Stimulated activated CD4-positive, alpha-beta T cell treated with anti-CD3 and anti-CD28 coated beads, Interleukin-2, amount 100 ng/mL, for 48 hours (primary cell): ENCODE data around the gene RNASE12.
"Not testable (repeated sequence)": the region's sequence is repeated elsewhere in the genome, so short reads cannot be mapped to it uniquely, and the experiment has no call there.

ENCODE experiments used
- DNase-seq, 2 donors: peaks; one replicate each; pipeline ENCODE4 v3.0.0-alpha.2; 2020

Gene RNASE12

GRCh38 chr14:20613094-20614037, 22.2 kb upstream of the RNASE12 start:
- DNase-seq = peak; percentile 78 to 82

DNA sequence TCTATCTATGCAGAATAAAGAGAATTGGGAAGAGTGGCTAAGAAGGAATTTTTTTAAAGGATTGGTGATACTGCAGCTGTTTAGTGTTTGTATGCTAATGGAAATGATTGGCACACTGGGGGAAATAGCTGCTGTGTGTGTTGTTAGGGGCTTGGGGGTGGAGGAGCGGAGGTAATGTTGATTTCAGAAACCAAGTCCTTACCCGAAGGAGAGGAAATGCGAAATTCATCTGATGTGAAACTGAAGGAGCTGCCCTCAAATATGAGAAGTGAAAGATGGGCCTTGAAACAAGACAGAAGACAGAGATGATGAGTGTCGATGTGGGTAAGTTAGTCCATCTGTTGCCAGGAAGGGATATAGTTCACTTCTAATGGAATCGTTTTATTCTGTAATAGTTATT, 21.2 kb upstream of the RNASE12 start:
- no peak for DNase-seq

DNA sequence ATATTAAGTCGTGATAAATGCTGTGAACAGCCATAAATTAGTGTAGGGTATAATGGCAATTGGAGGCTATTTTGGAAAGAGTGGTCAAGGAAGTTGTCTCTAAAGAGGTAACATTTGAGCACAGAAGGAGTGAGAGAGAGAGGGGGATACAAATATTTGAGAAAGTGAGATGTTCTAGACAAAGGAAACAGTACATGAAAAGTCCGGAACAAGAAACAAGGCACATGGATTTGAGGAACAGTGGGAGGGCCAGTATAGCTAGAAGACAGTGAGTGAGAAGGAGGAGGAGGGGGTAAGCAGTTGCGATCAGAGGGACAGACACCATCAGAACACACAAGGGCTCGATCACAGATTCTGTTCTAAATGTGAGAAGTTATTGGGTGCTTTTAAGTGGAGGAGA, 20.1 kb upstream of the RNASE12 start:
- no peak for DNase-seq

DNA sequence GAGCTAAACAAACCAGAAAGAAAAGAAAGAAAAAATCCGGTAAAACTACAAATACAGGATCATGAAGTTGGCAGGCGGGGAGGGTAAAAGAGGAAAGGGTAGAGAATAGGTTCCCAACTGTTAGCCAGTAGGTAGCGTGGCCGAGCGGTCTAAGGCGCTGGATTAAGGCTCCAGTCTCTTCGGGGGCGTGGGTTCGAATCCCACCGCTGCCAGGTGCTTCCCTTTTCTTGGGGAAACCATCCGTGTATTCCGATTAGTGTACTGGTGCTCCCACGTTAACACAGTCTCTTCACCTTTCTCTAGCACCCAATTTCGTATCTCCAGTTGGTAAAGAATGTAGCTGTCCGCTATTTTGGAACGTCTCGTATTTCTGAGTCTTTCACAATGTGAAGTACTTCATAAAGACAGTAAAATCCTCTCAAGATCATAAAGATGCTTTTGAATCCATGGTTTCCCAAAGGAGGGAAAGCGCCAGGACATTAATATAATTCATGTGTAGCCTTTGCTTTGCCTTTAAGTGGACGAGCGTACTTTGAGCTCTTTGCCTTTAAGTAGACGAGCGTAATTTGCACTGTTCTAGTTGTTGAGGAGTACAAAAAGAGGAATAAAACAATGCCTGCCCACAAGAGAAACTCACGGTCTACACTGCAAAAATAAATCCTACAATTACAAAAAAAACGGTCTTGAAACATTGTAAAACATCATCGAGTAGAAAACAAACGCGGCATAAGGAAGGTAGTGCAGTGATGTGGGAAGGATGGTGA, 19.0 kb upstream of the RNASE12 start:
- DNase-seq = peak; percentile 80 to 83

GRCh38 chr14:20609215-20610001, 18.2 kb upstream of the RNASE12 start:
- peak; percentile 69 to 72 for DNase-seq

- DNase-seq = no peak
These were observed 17.4 kb upstream of the RNASE12 start for GRCh38 chr14:20608383-20609110.

DNA sequence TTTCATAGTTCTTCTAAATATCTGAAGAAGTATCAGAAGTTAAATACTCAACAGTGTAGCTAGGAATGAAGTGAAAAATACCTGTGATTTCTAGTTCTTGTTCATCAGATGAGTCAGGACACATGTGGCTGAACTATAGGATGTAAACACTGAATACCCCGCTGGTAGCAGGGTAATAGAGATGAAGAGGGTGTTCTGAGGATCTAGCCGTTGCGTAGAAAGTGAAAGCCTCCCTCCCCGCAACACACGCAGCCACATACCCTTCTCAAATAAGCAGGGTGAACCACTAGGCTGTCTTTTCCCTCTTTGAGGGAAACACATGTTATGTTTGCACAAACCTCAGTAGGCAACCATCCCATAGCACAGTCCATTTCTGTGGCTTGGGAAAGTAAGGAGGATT, 16.4 kb upstream of the RNASE12 start:
- no peak for DNase-seq

DNA sequence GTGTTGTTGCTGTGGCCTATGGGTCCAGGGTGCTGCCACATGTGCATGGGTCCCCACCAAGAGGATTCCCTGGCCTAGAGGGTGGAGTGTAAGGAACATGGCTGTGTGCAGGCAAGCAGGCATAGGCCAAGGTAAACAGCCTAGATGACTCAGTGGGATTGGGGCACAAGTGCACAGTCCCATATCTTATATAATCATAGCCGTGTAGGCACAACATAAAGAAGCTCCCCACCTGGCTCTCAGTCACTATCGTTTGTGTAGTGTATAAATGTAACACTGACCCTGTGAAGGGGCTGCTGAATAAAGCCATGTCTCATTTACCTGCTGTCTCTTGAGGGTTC, 15.7 kb upstream of the RNASE12 start:
- no peak for DNase-seq

- no peak for DNase-seq
These were observed 15.2 kb upstream of the RNASE12 start for GRCh38 chr14:20606190-20606901.

- DNase-seq = no peak
These were observed 12.9 kb upstream of the RNASE12 start for GRCh38 chr14:20603813-20604690.

GRCh38 chr14:20602583-20602982, 11.4 kb upstream of the RNASE12 start:
- no peak for DNase-seq

DNA sequence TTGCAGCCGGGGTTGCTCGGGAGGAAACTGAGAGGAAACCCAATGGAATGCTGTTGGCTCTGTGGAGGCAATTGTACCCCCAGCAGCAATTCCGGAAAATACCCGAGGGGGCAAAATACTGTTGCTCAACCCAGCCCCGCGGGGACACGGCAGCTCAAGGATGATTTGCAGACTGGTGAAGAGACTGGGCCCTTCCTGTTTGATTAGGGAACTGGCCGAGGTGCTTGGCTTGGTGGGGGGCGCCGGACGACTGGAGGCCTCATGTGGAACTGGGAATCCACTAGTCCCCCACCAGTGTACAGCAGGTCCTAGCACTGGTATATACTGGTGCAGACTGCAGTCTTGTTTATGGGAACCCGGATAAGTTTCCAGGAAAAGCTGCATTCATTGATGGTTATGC, 10.3 kb upstream of the RNASE12 start:
- no peak for DNase-seq

DNA sequence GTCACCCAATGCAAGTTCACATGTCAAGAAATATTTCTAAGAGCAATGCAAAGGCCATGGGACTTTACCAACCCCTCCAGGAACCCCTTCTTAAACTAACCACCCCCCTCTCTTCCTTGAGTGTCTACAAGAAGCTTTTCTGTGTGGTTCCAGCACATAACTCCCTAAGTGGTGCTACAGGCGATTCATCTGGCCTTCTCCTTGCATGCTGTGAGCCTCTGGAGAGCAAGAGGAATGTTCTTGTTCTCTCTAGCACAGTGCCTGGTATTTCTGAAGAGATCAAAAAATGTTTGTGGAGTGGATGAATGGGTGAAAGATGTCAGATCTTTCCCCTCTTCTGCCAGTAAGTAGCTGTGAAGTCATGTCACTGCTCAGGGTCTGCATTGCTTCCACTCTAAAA, 5.9 kb upstream of the RNASE12 start:
- DNase-seq = no peak

DNA sequence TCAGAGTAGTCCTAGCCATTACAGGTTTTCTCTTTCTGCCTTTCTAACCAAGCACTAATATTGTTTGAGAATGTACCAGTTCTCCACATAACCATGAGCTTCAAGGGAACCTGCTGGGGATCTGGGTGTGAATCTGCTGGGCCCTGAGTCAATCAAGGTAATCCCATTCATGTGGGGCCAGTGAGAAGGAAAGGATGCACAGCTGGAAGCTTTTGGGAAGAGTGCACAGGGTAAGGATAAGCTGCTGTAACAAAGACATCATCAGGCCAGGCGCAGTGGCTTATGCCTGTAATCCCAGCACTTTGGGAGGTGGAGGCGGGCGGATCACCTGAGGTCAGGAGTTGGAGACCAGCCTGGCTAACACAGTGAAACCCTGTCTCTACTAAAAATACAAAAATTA, 4.5 kb upstream of the RNASE12 start:
- not testable (repeated sequence) for DNase-seq

DNA sequence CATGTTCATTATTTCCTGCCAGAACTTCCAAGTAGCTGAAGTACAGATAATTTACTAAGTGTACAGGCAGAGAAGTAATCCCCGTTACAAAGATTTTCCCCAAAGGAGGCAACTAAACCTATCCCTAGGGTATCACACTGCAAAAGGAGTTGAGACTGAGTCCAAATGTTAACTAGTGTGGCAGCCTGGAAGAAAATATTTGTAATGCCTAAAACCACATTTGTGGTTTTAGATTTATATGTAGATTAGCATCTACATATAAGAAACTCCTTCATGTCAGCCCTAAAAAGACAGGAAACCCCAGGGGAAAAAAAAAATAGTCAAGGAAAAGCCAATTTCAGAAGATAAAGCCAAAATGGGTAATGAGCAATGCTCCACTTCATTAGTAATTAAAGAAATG, 1.4 kb upstream of the RNASE12 start:
- no peak for DNase-seq

DNA sequence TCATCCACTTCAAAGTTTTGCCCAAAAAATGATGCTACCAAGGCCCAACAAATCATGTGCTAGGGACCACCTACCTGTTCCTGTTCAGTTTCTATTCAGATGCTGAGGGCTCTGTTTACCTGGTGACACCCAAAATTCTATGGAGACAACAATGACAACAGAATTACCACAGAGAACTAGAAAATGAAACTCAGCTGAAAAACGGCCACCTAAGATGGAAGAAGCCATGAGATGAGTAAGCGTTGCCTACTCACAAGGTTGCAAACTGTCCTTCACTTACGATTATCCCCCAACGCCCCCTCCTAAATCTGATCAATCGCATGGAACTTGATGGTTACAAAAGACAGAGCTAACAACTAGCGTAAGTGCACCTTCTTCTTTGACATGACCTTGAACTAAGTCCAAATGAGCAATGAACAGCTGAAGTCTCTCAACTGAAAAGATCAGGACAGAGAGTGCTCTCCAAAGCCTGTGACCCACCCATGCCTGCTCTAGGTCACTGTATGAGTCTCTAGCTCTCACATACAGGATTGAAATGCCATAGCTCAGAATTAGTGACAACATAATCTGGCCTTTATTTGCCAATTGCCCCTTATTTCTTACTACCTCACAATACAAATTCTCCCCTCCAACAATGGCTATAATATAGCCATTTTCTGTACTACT, 3.6 kb downstream of the RNASE12 start, which contains the start of gene RNASE11:
Gene RNASE11, minus strand, starts transcription at position 513 of the 666 bp plus-strand sequence.
- DNase-seq = no peak

DNA sequence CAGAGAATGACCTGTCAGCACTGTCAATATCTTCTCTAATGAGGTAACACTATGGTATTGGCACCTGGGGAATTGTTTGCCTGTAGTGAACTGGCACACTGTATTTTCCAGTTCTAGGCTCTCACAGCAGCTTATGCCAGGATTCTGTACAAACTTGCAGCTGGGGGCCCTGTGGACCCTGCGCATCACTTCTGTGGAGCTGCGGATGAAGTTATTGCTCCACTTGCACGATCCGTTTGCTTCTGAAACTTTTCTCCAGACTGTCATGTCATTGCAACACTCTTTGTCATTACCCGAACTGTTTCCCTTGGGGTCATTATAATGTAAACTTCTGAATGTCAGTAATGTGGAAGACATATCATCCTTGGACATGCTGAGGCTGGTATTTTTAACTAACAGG, 7.3 kb downstream of the RNASE12 start:
- no peak for DNase-seq

DNA sequence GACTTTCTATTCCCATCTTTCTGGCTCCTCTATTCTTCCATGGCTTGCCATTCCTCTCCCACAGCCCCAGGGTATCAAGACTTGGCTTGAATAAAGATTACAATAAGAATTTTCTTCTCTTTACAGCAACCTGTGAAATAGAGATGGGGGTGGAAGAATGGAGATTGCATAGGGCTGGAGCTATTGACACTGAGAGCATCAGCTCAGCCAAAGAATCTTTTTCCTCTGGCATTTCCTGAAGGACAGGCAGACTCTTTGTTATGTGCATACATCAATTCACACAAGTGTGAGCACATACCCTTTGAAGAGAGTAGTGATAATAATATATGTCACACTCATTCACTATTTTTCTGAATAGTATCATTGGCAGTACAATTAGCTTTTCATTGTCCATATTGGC, 8.0 kb downstream of the RNASE12 start:
- no peak for DNase-seq

- DNase-seq = no peak
These were observed 10.9 kb downstream of the RNASE12 start for GRCh38 chr14:20580242-20580641.
